Stimulated activated CD4-positive, alpha-beta T cell treated with anti-CD3 and anti-CD28 coated beads, Interleukin-4, amount 100 ng/mL, for 48 hours (primary cell): ENCODE data around the gene EXOC3.

ENCODE experiments used
- DNase-seq, 2 donors: peaks; one replicate each; pipeline ENCODE4 v3.0.0-alpha.2; 2020; ENCODE audit warnings: low read depth in 2 of 2

EXOC3 gene

GRCh38 chr5:425714-426113 is 17.3 kb upstream of the EXOC3 start:
- no peak for DNase-seq

- no peak for DNase-seq
These were observed 16.5 kb upstream of the EXOC3 start for GRCh38 chr5:426392-426976.

- no peak for DNase-seq
These were observed 15.4 kb upstream of the EXOC3 start for GRCh38 chr5:427415-428087.

- no peak for DNase-seq
These were observed 14.8 kb upstream of the EXOC3 start for GRCh38 chr5:428219-428618.

GRCh38 chr5:428754-429452 is 14.1 kb upstream of the EXOC3 start:
- DNase-seq, result no peak

GRCh38 chr5:429453-430188 is 13.4 kb upstream of the EXOC3 start:
- no peak for DNase-seq

GRCh38 chr5:430214-430925 is 12.6 kb upstream of the EXOC3 start:
- DNase-seq, result no peak

GRCh38 chr5:431001-431710 is 11.8 kb upstream of the EXOC3 start:
- DNase-seq, result peak; percentile 35 to 41

- no peak for DNase-seq
These were observed 11.3 kb upstream of the EXOC3 start for GRCh38 chr5:431711-432050.

GRCh38 chr5:432201-432927 is 10.6 kb upstream of the EXOC3 start:
- DNase-seq, result no peak

GRCh38 chr5:432928-433791 is 9.8 kb upstream of the EXOC3 start:
- DNase-seq, result no peak

- no peak for DNase-seq
These were observed 9.1 kb upstream of the EXOC3 start for GRCh38 chr5:433836-434235.

GRCh38 chr5:434443-435146 is 8.4 kb upstream of the EXOC3 start:
- DNase-seq, result no peak

GRCh38 chr5:435156-435790 is 7.7 kb upstream of the EXOC3 start:
- no peak for DNase-seq

GRCh38 chr5:435961-436640 is 6.9 kb upstream of the EXOC3 start:
- no peak for DNase-seq

- no peak for DNase-seq
These were observed 6.4 kb upstream of the EXOC3 start for GRCh38 chr5:436641-436975.

GRCh38 chr5:437281-437771 is 5.7 kb upstream of the EXOC3 start:
- DNase-seq, result no peak

- DNase-seq, result no peak
These were observed 4.4 kb upstream of the EXOC3 start for GRCh38 chr5:438481-438981.
